Activated effector memory CD4-positive, alpha-beta T cell treated with Interleukin-2 at 50 U/mL for 16 hours (primary cell): ENCODE results near the gene IGFBP2.

ENCODE experiments used
- DNase-seq: peaks from one replicate; pipeline ENCODE4 v3.0.0-alpha.2; 2020

IGFBP2 gene

GRCh38 chr2:216665717-216666116, 32.5 kb downstream of the IGFBP2 start:
- DNase-seq, result no peak

- peak; percentile 37 for DNase-seq
Measured at GRCh38 chr2:216666461-216667233, 33.4 kb downstream of the IGFBP2 start.

GRCh38 chr2:216670266-216671080, 37.3 kb downstream of the IGFBP2 start:
- no peak for DNase-seq

- DNase-seq, result no peak
Measured at GRCh38 chr2:216671081-216671411, 37.8 kb downstream of the IGFBP2 start.

GRCh38 chr2:216671791-216672343, 38.6 kb downstream of the IGFBP2 start:
- DNase-seq, result no peak

GRCh38 chr2:216672466-216672865, 39.2 kb downstream of the IGFBP2 start:
- no peak for DNase-seq

GRCh38 chr2:216673021-216673420, 39.8 kb downstream of the IGFBP2 start:
- DNase-seq, result no peak

GRCh38 chr2:216673609-216674008, 40.4 kb downstream of the IGFBP2 start:
- no peak for DNase-seq

GRCh38 chr2:216674376-216674775, 41.2 kb downstream of the IGFBP2 start:
- DNase-seq, result no peak

- no peak for DNase-seq
Measured at GRCh38 chr2:216676630-216677029, 43.4 kb downstream of the IGFBP2 start.

GRCh38 chr2:216677439-216678097, 44.3 kb downstream of the IGFBP2 start:
- no peak for DNase-seq

- no peak for DNase-seq
Measured at GRCh38 chr2:216678098-216678465, 44.9 kb downstream of the IGFBP2 start.

- no peak for DNase-seq
Measured at GRCh38 chr2:216678813-216679657, 45.8 kb downstream of the IGFBP2 start.

GRCh38 chr2:216679658-216680024, 46.4 kb downstream of the IGFBP2 start:
- no peak for DNase-seq

- no peak for DNase-seq
Measured at GRCh38 chr2:216680951-216681629, 47.9 kb downstream of the IGFBP2 start.

GRCh38 chr2:216681683-216682082, 48.5 kb downstream of the IGFBP2 start:
- no peak for DNase-seq

- DNase-seq, result no peak
Measured at GRCh38 chr2:216683846-216684245, 50.6 kb downstream of the IGFBP2 start.

GRCh38 chr2:216685327-216685875, 52.2 kb downstream of the IGFBP2 start:
- DNase-seq, result no peak

- DNase-seq, result no peak
Measured at GRCh38 chr2:216687111-216687510, 53.9 kb downstream of the IGFBP2 start.

- DNase-seq, result no peak
Measured at GRCh38 chr2:216687646-216688045, 54.4 kb downstream of the IGFBP2 start.

GRCh38 chr2:216688731-216689340, 55.6 kb downstream of the IGFBP2 start:
- DNase-seq, result no peak
